HEK293 (cell line): ENCODE measurements around the gene YDJC.
A peak's percentile ranks its signal among the peaks of the same experiment; 100 is the strongest.

Experiments
- GLIS1 ChIP-seq: fragments of 450-650 bp; formaldehyde crosslinking; IDR thresholded peaks from 2 replicates; pipeline ENCODE4 v1.5.1; 2016; ENCODE audit warnings: missing biosample characterization, missing genetic modification characterization
- KLF7 ChIP-seq: fragments of 450-650 bp; formaldehyde crosslinking; IDR thresholded peaks from 2 replicates; pipeline ENCODE4 v1.5.1; 2016; ENCODE audit warnings: missing biosample characterization, missing genetic modification characterization, borderline replicate concordance
- KLF9 ChIP-seq: fragments of 450-650 bp; formaldehyde crosslinking; IDR thresholded peaks from 2 replicates; pipeline ENCODE4 v1.5.1; 2016; ENCODE audit warnings: missing biosample characterization, missing genetic modification characterization, low read depth
- MEIS1 ChIP-seq: sonication (generic); formaldehyde crosslinking; IDR thresholded peaks from 2 replicates; pipeline ENCODE4 v1.8.1; 2022; ENCODE audit warnings: missing genetic modification reagents, mild to moderate bottlenecking, borderline replicate concordance
- MZF1 ChIP-seq: fragments of 450-650 bp; formaldehyde crosslinking; IDR thresholded peaks from 2 replicates; pipeline ENCODE4 v1.5.1; 2017; ENCODE audit warnings: missing biosample characterization, missing genetic modification characterization, borderline replicate concordance
- PRDM1 ChIP-seq: fragments of 450-650 bp; formaldehyde crosslinking; IDR thresholded peaks from 2 replicates; pipeline ENCODE4; 2016; ENCODE audit warnings: missing biosample characterization, missing genetic modification characterization
- RBAK ChIP-seq: fragments of 450-650 bp; formaldehyde crosslinking; IDR thresholded peaks from 2 replicates; pipeline ENCODE4 v1.5.1; 2016; ENCODE audit warnings: missing biosample characterization, missing genetic modification characterization
- REPIN1 ChIP-seq: fragments of 450-650 bp; formaldehyde crosslinking; IDR thresholded peaks from 2 replicates; pipeline ENCODE4 v1.5.1; 2017; ENCODE audit warnings: missing biosample characterization, missing genetic modification characterization, low read depth
- SP3 ChIP-seq: fragments of 450-650 bp; formaldehyde crosslinking; IDR thresholded peaks from 2 replicates; pipeline ENCODE4 v1.5.1; 2016; ENCODE audit warnings: missing biosample characterization, missing genetic modification characterization
- ZNF140 ChIP-seq: fragments of 450-650 bp; formaldehyde crosslinking; IDR thresholded peaks from 2 replicates; pipeline ENCODE4 v1.5.1; 2016; ENCODE audit warnings: missing biosample characterization, missing genetic modification characterization
- ZNF16 ChIP-seq: fragments of 450-650 bp; formaldehyde crosslinking; IDR thresholded peaks from 2 replicates; pipeline ENCODE4 v1.5.1; 2016; ENCODE audit warnings: low read depth, missing biosample characterization, missing genetic modification characterization
- ZNF175 ChIP-seq: fragments of 450-650 bp; formaldehyde crosslinking; IDR thresholded peaks from 2 replicates; pipeline ENCODE4 v1.5.1; 2016; ENCODE audit warnings: missing biosample characterization, missing genetic modification characterization
- ZNF19 ChIP-seq: fragments of 450-650 bp; formaldehyde crosslinking; IDR thresholded peaks from 2 replicates; pipeline ENCODE4; 2016; ENCODE audit warnings: missing biosample characterization, missing genetic modification characterization, low read depth
- ZNF221 ChIP-seq: fragments of 450-650 bp; formaldehyde crosslinking; IDR thresholded peaks from 2 replicates; pipeline ENCODE4 v1.5.1; 2017; ENCODE audit warnings: missing biosample characterization, missing genetic modification characterization, borderline replicate concordance
- ZNF223 ChIP-seq: fragments of 450-650 bp; formaldehyde crosslinking; IDR thresholded peaks from 2 replicates; pipeline ENCODE4 v1.5.1; 2016; ENCODE audit warnings: missing biosample characterization, missing genetic modification characterization
- ZNF266 ChIP-seq: fragments of 450-650 bp; formaldehyde crosslinking; IDR thresholded peaks from 2 replicates; pipeline ENCODE4 v1.5.1; 2016; ENCODE audit warnings: missing biosample characterization, missing genetic modification characterization, low read depth
- ZNF501 ChIP-seq: fragments of 450-650 bp; formaldehyde crosslinking; IDR thresholded peaks from 2 replicates; pipeline ENCODE4 v1.5.1; 2016; ENCODE audit warnings: missing biosample characterization, missing genetic modification characterization
- ZNF544 ChIP-seq: fragments of 450-650 bp; formaldehyde crosslinking; IDR thresholded peaks from 2 replicates; pipeline ENCODE4 v1.5.0; 2017; ENCODE audit warnings: missing biosample characterization, missing genetic modification characterization
- ZNF658 ChIP-seq: fragments of 450-650 bp; formaldehyde crosslinking; IDR thresholded peaks from 2 replicates; pipeline ENCODE4; 2016; ENCODE audit warnings: missing biosample characterization, missing genetic modification characterization
- ZNF664 ChIP-seq: fragments of 450-650 bp; formaldehyde crosslinking; IDR thresholded peaks from 2 replicates; pipeline ENCODE4 v1.5.1; 2016; ENCODE audit warnings: missing biosample characterization, missing genetic modification characterization
- ZNF670 ChIP-seq: fragments of 450-650 bp; formaldehyde crosslinking; IDR thresholded peaks from 2 replicates; pipeline ENCODE4 v1.5.1; 2016; ENCODE audit warnings: missing biosample characterization, missing genetic modification characterization, low read depth
- ZNF76 ChIP-seq: fragments of 450-650 bp; formaldehyde crosslinking; IDR thresholded peaks from 2 replicates; pipeline ENCODE4; 2016; ENCODE audit warnings: low read depth, missing biosample characterization, missing genetic modification characterization, borderline replicate concordance
- ZNF843 ChIP-seq: fragments of 450-650 bp; formaldehyde crosslinking; IDR thresholded peaks from 2 replicates; pipeline ENCODE4 v1.5.1; 2016; ENCODE audit warnings: missing biosample characterization, missing genetic modification characterization
- ZSCAN16 ChIP-seq: fragments of 450-650 bp; formaldehyde crosslinking; IDR thresholded peaks from 2 replicates; pipeline ENCODE4 v1.5.1; 2016; ENCODE audit warnings: missing biosample characterization, missing genetic modification characterization
- TF ChIP-seq, protein P1 (sequence below): fragments of 450-650 bp; formaldehyde crosslinking; IDR thresholded peaks from 2 replicates; pipeline ENCODE4 v1.5.1; 2016; ENCODE audit warnings: missing biosample characterization, missing genetic modification characterization
- TF ChIP-seq, protein P2 (sequence below): fragments of 450-650 bp; IDR thresholded peaks from 2 replicates; pipeline ENCODE4 v1.5.1; 2018; ENCODE audit warnings: missing biosample characterization, missing genetic modification characterization
- TF ChIP-seq, protein P3 (sequence below): fragments of 450-650 bp; formaldehyde crosslinking; IDR thresholded peaks from 2 replicates; pipeline ENCODE4 v1.5.1; 2017; ENCODE audit warnings: missing biosample characterization, missing genetic modification characterization
- TF ChIP-seq, protein P4 (sequence below): fragments of 450-650 bp; formaldehyde crosslinking; IDR thresholded peaks from 2 replicates; pipeline ENCODE4 v1.5.1; 2016; ENCODE audit warnings: missing biosample characterization, missing genetic modification characterization
- TF ChIP-seq, protein P5 (sequence below): fragments of 450-650 bp; formaldehyde crosslinking; IDR thresholded peaks from 2 replicates; pipeline ENCODE4 v1.5.1; 2016; ENCODE audit warnings: missing biosample characterization, missing genetic modification characterization, borderline replicate concordance

Gene YDJC

DNA sequence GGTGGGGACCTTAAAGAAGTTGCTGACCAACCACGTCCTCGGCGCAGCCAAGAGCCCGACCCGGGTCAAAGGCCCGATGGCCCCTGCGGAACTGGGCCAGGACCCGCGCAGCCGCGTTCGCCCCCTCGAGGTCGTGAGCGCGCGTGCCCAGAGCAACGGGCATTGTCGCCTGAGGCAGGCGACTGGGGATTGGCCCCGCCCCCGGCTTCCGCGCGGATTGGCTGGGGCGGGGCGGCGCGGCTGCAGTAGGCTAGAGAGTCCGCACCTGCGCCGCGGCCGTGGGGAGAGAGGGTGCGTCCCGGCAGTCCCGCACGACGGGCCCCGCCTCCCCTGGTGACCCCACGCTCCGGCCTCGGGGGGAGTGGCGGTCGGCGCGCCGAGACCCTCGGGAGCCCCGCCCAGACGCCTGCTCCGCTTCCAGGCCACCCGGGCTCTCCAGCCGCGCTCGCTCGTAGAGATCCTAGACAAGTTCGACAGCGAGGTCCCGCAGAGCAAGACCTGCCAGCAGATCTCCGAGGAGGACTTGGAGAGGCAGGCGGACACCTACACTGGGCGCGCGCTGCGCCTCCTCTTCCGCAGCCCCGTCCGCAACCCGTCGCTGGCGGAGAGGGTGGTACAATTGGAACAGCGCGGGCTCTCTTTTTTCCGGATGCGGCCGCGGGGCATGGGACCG, 27.7 kb upstream of the YDJC start (continued):
- TF ChIP-seq MZF1 (tag by site-specific recombination) (no peak), ZNF670 (no peak), GLIS1 (tag by site-specific recombination) (peak; percentile 47; the same call in 1 of the 2 replicates), ZNF658 (tag by site-specific recombination) (no peak), ZNF266 (tag by site-specific recombination) (no peak), SP3 (peak; percentile 74), ZNF76 (tag by site-specific recombination) (peak; percentile 37; the same call in 1 of the 2 replicates), RBAK (tag by site-specific recombination) (no peak), ZNF501 (tag by site-specific recombination) (no peak), ZNF175 (tag by site-specific recombination) (no peak), ZNF223 (tag by site-specific recombination) (no peak), PRDM1 (tag by site-specific recombination) (no peak), KLF7 (tag by site-specific recombination) (no peak), ZNF19 (tag by site-specific recombination) (no peak), ZSCAN16 (no peak), ZNF664 (tag by site-specific recombination) (no peak), ZNF843 (no peak), ZNF544 (tag by site-specific recombination) (no peak), MEIS1 (no peak), ZNF140 (no peak), REPIN1 (tag by site-specific recombination) (no peak), ZNF16 (tag by site-specific recombination) (no peak), ZNF221 (tag by site-specific recombination) (no peak), KLF9 (tag by site-specific recombination) (peak; percentile 82)
- TF ChIP-seq, protein P1, sequence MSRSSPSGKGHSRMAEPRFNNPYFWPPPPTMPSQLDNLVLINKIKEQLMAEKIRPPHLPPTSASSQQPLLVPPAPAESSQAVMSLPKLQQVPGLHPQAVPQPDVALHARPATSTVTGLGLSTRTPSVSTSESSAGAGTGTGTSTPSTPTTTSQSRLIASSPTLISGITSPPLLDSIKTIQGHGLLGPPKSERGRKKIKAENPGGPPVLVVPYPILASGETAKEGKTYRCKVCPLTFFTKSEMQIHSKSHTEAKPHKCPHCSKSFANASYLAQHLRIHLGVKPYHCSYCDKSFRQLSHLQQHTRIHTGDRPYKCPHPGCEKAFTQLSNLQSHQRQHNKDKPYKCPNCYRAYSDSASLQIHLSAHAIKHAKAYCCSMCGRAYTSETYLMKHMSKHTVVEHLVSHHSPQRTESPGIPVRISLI (tag by site-specific recombination) = no peak
- TF ChIP-seq, protein P2, sequence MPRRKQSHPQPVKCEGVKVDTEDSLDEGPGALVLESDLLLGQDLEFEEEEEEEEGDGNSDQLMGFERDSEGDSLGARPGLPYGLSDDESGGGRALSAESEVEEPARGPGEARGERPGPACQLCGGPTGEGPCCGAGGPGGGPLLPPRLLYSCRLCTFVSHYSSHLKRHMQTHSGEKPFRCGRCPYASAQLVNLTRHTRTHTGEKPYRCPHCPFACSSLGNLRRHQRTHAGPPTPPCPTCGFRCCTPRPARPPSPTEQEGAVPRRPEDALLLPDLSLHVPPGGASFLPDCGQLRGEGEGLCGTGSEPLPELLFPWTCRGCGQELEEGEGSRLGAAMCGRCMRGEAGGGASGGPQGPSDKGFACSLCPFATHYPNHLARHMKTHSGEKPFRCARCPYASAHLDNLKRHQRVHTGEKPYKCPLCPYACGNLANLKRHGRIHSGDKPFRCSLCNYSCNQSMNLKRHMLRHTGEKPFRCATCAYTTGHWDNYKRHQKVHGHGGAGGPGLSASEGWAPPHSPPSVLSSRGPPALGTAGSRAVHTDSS = no peak
- TF ChIP-seq, protein P3, sequence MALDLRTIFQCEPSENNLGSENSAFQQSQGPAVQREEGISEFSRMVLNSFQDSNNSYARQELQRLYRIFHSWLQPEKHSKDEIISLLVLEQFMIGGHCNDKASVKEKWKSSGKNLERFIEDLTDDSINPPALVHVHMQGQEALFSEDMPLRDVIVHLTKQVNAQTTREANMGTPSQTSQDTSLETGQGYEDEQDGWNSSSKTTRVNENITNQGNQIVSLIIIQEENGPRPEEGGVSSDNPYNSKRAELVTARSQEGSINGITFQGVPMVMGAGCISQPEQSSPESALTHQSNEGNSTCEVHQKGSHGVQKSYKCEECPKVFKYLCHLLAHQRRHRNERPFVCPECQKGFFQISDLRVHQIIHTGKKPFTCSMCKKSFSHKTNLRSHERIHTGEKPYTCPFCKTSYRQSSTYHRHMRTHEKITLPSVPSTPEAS (tag by site-specific recombination) = no peak
- TF ChIP-seq, protein P4, sequence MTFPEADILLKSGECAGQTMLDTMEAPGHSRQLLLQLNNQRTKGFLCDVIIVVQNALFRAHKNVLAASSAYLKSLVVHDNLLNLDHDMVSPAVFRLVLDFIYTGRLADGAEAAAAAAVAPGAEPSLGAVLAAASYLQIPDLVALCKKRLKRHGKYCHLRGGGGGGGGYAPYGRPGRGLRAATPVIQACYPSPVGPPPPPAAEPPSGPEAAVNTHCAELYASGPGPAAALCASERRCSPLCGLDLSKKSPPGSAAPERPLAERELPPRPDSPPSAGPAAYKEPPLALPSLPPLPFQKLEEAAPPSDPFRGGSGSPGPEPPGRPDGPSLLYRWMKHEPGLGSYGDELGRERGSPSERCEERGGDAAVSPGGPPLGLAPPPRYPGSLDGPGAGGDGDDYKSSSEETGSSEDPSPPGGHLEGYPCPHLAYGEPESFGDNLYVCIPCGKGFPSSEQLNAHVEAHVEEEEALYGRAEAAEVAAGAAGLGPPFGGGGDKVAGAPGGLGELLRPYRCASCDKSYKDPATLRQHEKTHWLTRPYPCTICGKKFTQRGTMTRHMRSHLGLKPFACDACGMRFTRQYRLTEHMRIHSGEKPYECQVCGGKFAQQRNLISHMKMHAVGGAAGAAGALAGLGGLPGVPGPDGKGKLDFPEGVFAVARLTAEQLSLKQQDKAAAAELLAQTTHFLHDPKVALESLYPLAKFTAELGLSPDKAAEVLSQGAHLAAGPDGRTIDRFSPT (tag by site-specific recombination) = peak; percentile 88; the same call in 1 of the 2 replicates
- TF ChIP-seq, protein P5, sequence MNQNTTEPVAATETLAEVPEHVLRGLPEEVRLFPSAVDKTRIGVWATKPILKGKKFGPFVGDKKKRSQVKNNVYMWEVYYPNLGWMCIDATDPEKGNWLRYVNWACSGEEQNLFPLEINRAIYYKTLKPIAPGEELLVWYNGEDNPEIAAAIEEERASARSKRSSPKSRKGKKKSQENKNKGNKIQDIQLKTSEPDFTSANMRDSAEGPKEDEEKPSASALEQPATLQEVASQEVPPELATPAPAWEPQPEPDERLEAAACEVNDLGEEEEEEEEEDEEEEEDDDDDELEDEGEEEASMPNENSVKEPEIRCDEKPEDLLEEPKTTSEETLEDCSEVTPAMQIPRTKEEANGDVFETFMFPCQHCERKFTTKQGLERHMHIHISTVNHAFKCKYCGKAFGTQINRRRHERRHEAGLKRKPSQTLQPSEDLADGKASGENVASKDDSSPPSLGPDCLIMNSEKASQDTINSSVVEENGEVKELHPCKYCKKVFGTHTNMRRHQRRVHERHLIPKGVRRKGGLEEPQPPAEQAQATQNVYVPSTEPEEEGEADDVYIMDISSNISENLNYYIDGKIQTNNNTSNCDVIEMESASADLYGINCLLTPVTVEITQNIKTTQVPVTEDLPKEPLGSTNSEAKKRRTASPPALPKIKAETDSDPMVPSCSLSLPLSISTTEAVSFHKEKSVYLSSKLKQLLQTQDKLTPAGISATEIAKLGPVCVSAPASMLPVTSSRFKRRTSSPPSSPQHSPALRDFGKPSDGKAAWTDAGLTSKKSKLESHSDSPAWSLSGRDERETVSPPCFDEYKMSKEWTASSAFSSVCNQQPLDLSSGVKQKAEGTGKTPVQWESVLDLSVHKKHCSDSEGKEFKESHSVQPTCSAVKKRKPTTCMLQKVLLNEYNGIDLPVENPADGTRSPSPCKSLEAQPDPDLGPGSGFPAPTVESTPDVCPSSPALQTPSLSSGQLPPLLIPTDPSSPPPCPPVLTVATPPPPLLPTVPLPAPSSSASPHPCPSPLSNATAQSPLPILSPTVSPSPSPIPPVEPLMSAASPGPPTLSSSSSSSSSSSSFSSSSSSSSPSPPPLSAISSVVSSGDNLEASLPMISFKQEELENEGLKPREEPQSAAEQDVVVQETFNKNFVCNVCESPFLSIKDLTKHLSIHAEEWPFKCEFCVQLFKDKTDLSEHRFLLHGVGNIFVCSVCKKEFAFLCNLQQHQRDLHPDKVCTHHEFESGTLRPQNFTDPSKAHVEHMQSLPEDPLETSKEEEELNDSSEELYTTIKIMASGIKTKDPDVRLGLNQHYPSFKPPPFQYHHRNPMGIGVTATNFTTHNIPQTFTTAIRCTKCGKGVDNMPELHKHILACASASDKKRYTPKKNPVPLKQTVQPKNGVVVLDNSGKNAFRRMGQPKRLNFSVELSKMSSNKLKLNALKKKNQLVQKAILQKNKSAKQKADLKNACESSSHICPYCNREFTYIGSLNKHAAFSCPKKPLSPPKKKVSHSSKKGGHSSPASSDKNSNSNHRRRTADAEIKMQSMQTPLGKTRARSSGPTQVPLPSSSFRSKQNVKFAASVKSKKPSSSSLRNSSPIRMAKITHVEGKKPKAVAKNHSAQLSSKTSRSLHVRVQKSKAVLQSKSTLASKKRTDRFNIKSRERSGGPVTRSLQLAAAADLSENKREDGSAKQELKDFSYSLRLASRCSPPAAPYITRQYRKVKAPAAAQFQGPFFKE (tag by site-specific recombination) = no peak
